HepG2 (cell line): ENCODE data around the gene THRA. TPM values are rescaled to one million over a fixed set of nuclear protein-coding genes. Genes with fewer than 3 reads are reported as not detected.

Source experiments
- ARID5B ChIP-seq: IDR thresholded peaks from 2 replicates; pipeline ENCODE4 v1.4.0; 2020; ENCODE audit warnings: mild to moderate bottlenecking, missing genetic modification reagents
- ATF3 ChIP-seq: sonication (generic); formaldehyde crosslinking; IDR thresholded peaks from 2 replicates; pipeline ENCODE4 v1.4.0; 2020; ENCODE audit warnings: missing genetic modification reagents
- CC2D1A ChIP-seq: sonication (generic); formaldehyde crosslinking; IDR thresholded peaks from 2 replicates; pipeline ENCODE4 v1.8.1; 2023; ENCODE audit warnings: mild to moderate bottlenecking, missing genetic modification reagents
- HNF4G ChIP-seq, 2 experiments: sonication (generic) in 1 of 2; formaldehyde crosslinking in 1 of 2; IDR thresholded peaks; 2 replicates each; pipeline versions ENCODE4 v1.4.0 to v1.6.1; 2011 to 2020; ENCODE audit warnings: borderline replicate concordance in 2 of 2, low read depth in 2 of 2, mild to moderate bottlenecking in 2 of 2, low read length in 1 of 2, missing genetic modification reagents in 1 of 2, moderate library complexity in 1 of 2
- LCORL ChIP-seq, 2 experiments: fragments of 450-650 bp in 1 of 2; sonication (generic) in 1 of 2; formaldehyde crosslinking in 1 of 2; IDR thresholded peaks; 2 replicates each; pipeline versions ENCODE4 v1.5.0 to v1.6.1; 2017 to 2020; ENCODE audit warnings: antibody characterized with exemption in 1 of 2, missing genetic modification reagents in 1 of 2
- MXD4 ChIP-seq: IDR thresholded peaks from 2 replicates; pipeline ENCODE4 v1.6.1; 2016; ENCODE audit warnings: mild to moderate bottlenecking, missing biosample characterization, missing genetic modification reagents
- RBFOX2 ChIP-seq: fragments of 200-400 bp; formaldehyde crosslinking; IDR thresholded peaks from 2 replicates; pipeline ENCODE4 v1.6.1; 2017; ENCODE audit warnings: low read depth, mild to moderate bottlenecking, low read length
- RFXAP ChIP-seq: sonication (generic); formaldehyde crosslinking; IDR thresholded peaks from 2 replicates; pipeline ENCODE4 v1.4.0; 2020; ENCODE audit warnings: missing genetic modification reagents, borderline replicate concordance
- SIN3A ChIP-seq: IDR thresholded peaks from 2 replicates; pipeline ENCODE4 v1.6.1; 2011; ENCODE audit warnings: low read depth, mild to moderate bottlenecking, control low read depth, low read length, borderline replicate concordance
- SP5 ChIP-seq: IDR thresholded peaks from 2 replicates; pipeline ENCODE4 v1.6.1; 2016; ENCODE audit warnings: low read depth, borderline replicate concordance
- SRY ChIP-seq: sonication (generic); formaldehyde crosslinking; IDR thresholded peaks from 2 replicates; pipeline ENCODE4 v1.8.0; 2022; ENCODE audit warnings: mild to moderate bottlenecking, missing genetic modification reagents
- TARDBP ChIP-seq: sonication (generic); formaldehyde crosslinking; IDR thresholded peaks from 2 replicates; pipeline ENCODE4 v1.8.0; 2022; ENCODE audit warnings: mild to moderate bottlenecking, missing genetic modification reagents
- TMF1 ChIP-seq: sonication (generic); formaldehyde crosslinking; IDR thresholded peaks from 2 replicates; pipeline ENCODE4 v1.8.1; 2022; ENCODE audit warnings: low read depth, missing genetic modification reagents
- YEATS4 ChIP-seq: sonication (generic); formaldehyde crosslinking; IDR thresholded peaks from 2 replicates; pipeline ENCODE4 v1.4.0; 2020; ENCODE audit warnings: missing genetic modification reagents, borderline replicate concordance
- ZBTB14 ChIP-seq: sonication (generic); formaldehyde crosslinking; IDR thresholded peaks from 2 replicates; pipeline ENCODE4 v1.4.0; 2020; ENCODE audit warnings: missing genetic modification reagents
- ZBTB34 ChIP-seq: sonication (generic); formaldehyde crosslinking; IDR thresholded peaks from 2 replicates; pipeline ENCODE4 v1.8.0; 2022; ENCODE audit warnings: mild to moderate bottlenecking, missing genetic modification reagents
- ZFP36 ChIP-seq: fragments of 150-350 bp; IDR thresholded peaks from 2 replicates; pipeline ENCODE4 v1.6.1; 2018; ENCODE audit warnings: borderline replicate concordance, low read length, low read depth; ENCODE audit not compliant: partially characterized antibody
- ZKSCAN1 ChIP-seq: fragments of 150-350 bp; IDR thresholded peaks from 2 replicates; pipeline ENCODE4 v1.6.1; 2014; ENCODE audit warnings: low read length
- ZNF33A ChIP-seq: sonication (generic); formaldehyde crosslinking; IDR thresholded peaks from 2 replicates; pipeline ENCODE4 v1.5.1; 2020; ENCODE audit warnings: missing genetic modification reagents, mild to moderate bottlenecking, moderate library complexity, borderline replicate concordance
- ZNF580 ChIP-seq: IDR thresholded peaks from 2 replicates; pipeline ENCODE4 v1.6.1; 2016; ENCODE audit warnings: low read depth, borderline replicate concordance
- ZNF777 ChIP-seq: sonication (generic); formaldehyde crosslinking; IDR thresholded peaks from 2 replicates; pipeline ENCODE4 v1.4.0; 2020; ENCODE audit warnings: missing genetic modification reagents
- ZSCAN31 ChIP-seq: sonication (generic); formaldehyde crosslinking; IDR thresholded peaks from 2 replicates; pipeline ENCODE4 v1.5.0; 2020; ENCODE audit warnings: low read depth, mild to moderate bottlenecking, missing genetic modification reagents
- polyA plus RNA-seq, 8 experiments: library from polyadenylated mRNA; depleted of rRNA in 3 of 8; stranded (reverse) in 7 of 8; unstranded in 1 of 8; fragments of >200 nt; fragmentation: Illumina TruSeq in 4 of 8; extraction: Trizol in 4 of 8; gene quantifications; 2 replicates each; pipeline versions ENCODE4 v1.2.1 to v1.2.3, GENCODE V29; 2011 to 2016; ENCODE audit warnings: low read depth in 4 of 8, missing spikeins in 1 of 8, mixed read lengths in 1 of 8; ENCODE audit not compliant: insufficient read depth in 1 of 8
- total RNA-seq, 5 experiments: library from RNA; depleted of rRNA; stranded (reverse); fragments of >200 nt; fragmentation: Illumina TruSeq; extraction: Trizol; gene quantifications; 2 replicates each; pipeline ENCODE4 v1.2.3, GENCODE V29; 2016; ENCODE audit warnings: low read depth in 1 of 5

Gene THRA
- total and polyA plus RNA-seq, 2 of the 13 experiments (the other 11 are each of a cell fraction or from before 2014, with no cell fraction given), result 8.0 to 9.9 TPM

GRCh38 chr17:40100669-40101366 is 38.1 kb downstream of the THRA start (continued):
- TF ChIP-seq SRY (CRISPR knock-in tag) (peak; percentile 92; the same call in 1 of the 2 replicates), MXD4 (CRISPR knock-in tag) (peak; percentile 99), ZBTB34 (CRISPR knock-in tag) (peak; percentile 98), RFXAP (CRISPR knock-in tag) (peak; percentile 95), YEATS4 (CRISPR knock-in tag) (peak; percentile 94), LCORL (IDR thresholded peaks at IDR 0.05) (no peak), LCORL (CRISPR knock-in tag; IDR thresholded peaks at IDR 0.05) (peak; percentile 95), CC2D1A (CRISPR knock-in tag) (no peak), HNF4G (IDR thresholded peaks at IDR 0.05; ENCODE audit: borderline replicate concordance, low read depth, low read length) (peak; percentile 82; the same call in 1 of the 2 replicates), HNF4G (CRISPR knock-in tag; IDR thresholded peaks at IDR 0.05; ENCODE audit: borderline replicate concordance, low read depth) (peak; percentile 88), SIN3A (0 out of 2 replicates have a peak, but pooled peaks have one; percentile 20), ATF3 (CRISPR knock-in tag) (peak; percentile 97), ZNF580 (CRISPR knock-in tag) (peak; percentile 99; the same call in 1 of the 2 replicates), ZSCAN31 (CRISPR knock-in tag) (peak; percentile 99), ARID5B (CRISPR knock-in tag) (peak; percentile 86), ZNF777 (peak; percentile 56), ZNF33A (peak; percentile 48; the same call in 1 of the 2 replicates), ZKSCAN1 (peak; percentile 52; the same call in 1 of the 2 replicates), TMF1 (CRISPR knock-in tag) (peak; percentile 98), ZBTB14 (CRISPR knock-in tag) (0 out of 2 replicates have a peak, but pooled peaks have one; percentile 62), RBFOX2 (no peak; the same call in none of the 2 replicates), TARDBP (peak; percentile 89), ZFP36 (no peak), SP5 (CRISPR knock-in tag) (no peak; the same call in none of the 2 replicates)
